Right lobe of liver (tissue), 6 donors: Measurements from ENCODE around the gene POMT2. TPM values are rescaled to one million over a fixed set of nuclear protein-coding genes. Genes with fewer than 3 reads are reported as not detected.

Experiments used
- ATAC-seq, 4 donors: fragments of 200-7000 bp; cut with Tn5 transposase; one replicate each; pipeline ENCODE4 v1.9.1; 2020; ENCODE audit warnings: mild to moderate bottlenecking in 4 of 4, moderate library complexity in 4 of 4
- DNase-seq, 3 donors: peaks; one replicate each; pipeline ENCODE4 v3.0.0-alpha.2; 2020
- H3K27ac ChIP-seq, 3 donors: fragments of 200-600 bp; one replicate each; pipeline ENCODE4 v1.8.0; 2022
- H3K27me3 ChIP-seq, 2 donors: fragments of 200-600 bp; one replicate each; pipeline ENCODE4 v1.8.0; 2022
- H3K36me3 ChIP-seq, 4 donors: fragments of 200-600 bp; sonication (generic) in 1 of 4; one replicate each; pipeline versions ENCODE4 v1.5.1 to v1.8.0; 2017 to 2022; ENCODE audit warnings: control low read depth in 1 of 4
- H3K4me1 ChIP-seq, 4 donors: fragments of 200-600 bp; sonication (generic) in 1 of 4; one replicate each; pipeline versions ENCODE4 v1.5.1 to v1.8.0; 2017 to 2022; ENCODE audit warnings: control low read depth in 1 of 4
- H3K4me3 ChIP-seq, 3 donors: fragments of 200-600 bp; one replicate each; pipeline ENCODE4 v1.8.0; 2022
- H3K9me3 ChIP-seq, 4 donors: fragments of 200-600 bp; sonication (generic) in 1 of 4; one replicate each; pipeline versions ENCODE4 v1.5.1 to v1.8.0; 2017 to 2022; ENCODE audit warnings: control low read depth in 1 of 4
- CTCF ChIP-seq, 4 donors: fragments of 200-600 bp in 3 of 4; fragments of 450-650 bp in 1 of 4; IDR thresholded peaks; one replicate each; pipeline versions ENCODE4 v1.5.1 to v1.8.0; 2016 to 2022; ENCODE audit warnings: antibody characterized with exemption in 4 of 4, mild to moderate bottlenecking in 2 of 4
- POLR2A ChIP-seq: fragments of 450-650 bp; IDR thresholded peaks from one replicate; pipeline ENCODE4 v1.6.1; 2017; ENCODE audit warnings: antibody characterized with exemption, mild to moderate bottlenecking
- WGBS: methylation state at CpG from one replicate; pipeline ENCODE4 v1.1.6; 2018; ENCODE audit warnings: low coverage, low lambda C conversion rate; ENCODE audit not compliant: insufficient coverage; ENCODE audit errors: missing lambda C conversion rate; 5-methylcytosine and 5-hydroxymethylcytosine counted together
- intact Hi-C, 2 donors: fragments of 100-400 bp; cut with DNase I; formaldehyde crosslinking; loops; one replicate each; pipeline versions ENCODE4 v1.11.2 to v1.14.1; 2022
- total RNA-seq, 6 experiments: library from RNA; depleted of rRNA in 2 of 6; stranded (reverse); fragments of >200 nt in 2 of 6; fragmentation: NEBNext Ultra II Directional in 3 of 6; extraction: Animal tissue kit (Norgen Biotek cat#: 25700) in 3 of 6; gene quantifications; one replicate each; pipeline versions ENCODE4 v1.1.0 to v1.2.4, GENCODE V29; 2016 to 2023
- donor health status: DM: no; HTN: yes; CAD: no.
- donor health status: DM: no; HTN: no; CAD: no.
- donor health status: DM: no; HTN: no; CAD: no.
- donor health status: DM: no; HTN: yes; CAD: no.
- donor health status: DM: no; HTN: yes; CAD: no.

The POMT2 gene
- total RNA-seq, 6 experiments from 2014 or later: 5.5 to 15.9 (median 12.9) TPM

- TF ChIP-seq CTCF (IDR thresholded peaks at IDR 0.05) (no peak), POLR2A (no peak)
- Histone ChIP-seq H3K4me1 (peaks cover 0 to 24% (median 11%) of the 10 kb centered on the region in 4 donors), H3K9me3 (no peaks in the 10 kb centered on the region), H3K27me3 (no peaks in the 10 kb centered on the region), H3K36me3 (no peaks in the 10 kb centered on the region), H3K27ac (peak overlapping the region in 2 of 3 donors; percentile 77 to 82), H3K4me3 (peak overlapping the region in 2 of 3 donors; percentile 38 to 54)
- DNase-seq (peak in 1 of 3 donors; percentile 72), ATAC-seq (peak in 2 of 4 donors; percentile 3 to 34)
- intact Hi-C loops: no loop called here
- 54% methylated on average over 6 of the region's 11 CpGs for WGBS
These were observed 4.4 kb upstream of the POMT2 start for GRCh38 chr14:77324816-77325745.

GRCh38 chr14:77324289-77324688, 3.6 kb upstream of the POMT2 start:
- no peak for TF ChIP-seq POLR2A
- no peak for TF ChIP-seq CTCF (IDR thresholded peaks at IDR 0.05)
- Histone ChIP-seq H3K27ac (peak overlapping the region in 2 of 3 donors; percentile 77 to 82), H3K9me3 (no peaks in the 10 kb centered on the region), H3K36me3 (no peaks in the 10 kb centered on the region), H3K27me3 (no peaks in the 10 kb centered on the region), H3K4me1 (peaks cover 0 to 31% (median 15%) of the 10 kb centered on the region in 4 donors), H3K4me3 (peak overlapping the region in 2 of 3 donors; percentile 38 to 54)
- peak in 2 of 3 donors; percentile 83 to 93 for DNase-seq
- WGBS: 25% methylated on average over 2 of the region's 3 CpGs
- peak in 3 of 4 donors; percentile 6 to 51 (median 25) for ATAC-seq
- intact Hi-C loops: no loop called here

- Histone ChIP-seq H3K27ac (peak overlapping the region in 2 of 3 donors; percentile 77 to 82), H3K4me3 (peak overlapping the region in 1 of 3 donors; percentile 54), H3K27me3 (no peaks in the 10 kb centered on the region), H3K36me3 (no peaks in the 10 kb centered on the region), H3K4me1 (peaks cover 0 to 31% (median 15%) of the 10 kb centered on the region in 4 donors), H3K9me3 (no peaks in the 10 kb centered on the region)
- 66% methylated on average over 4 of the region's 4 CpGs for WGBS
- ATAC-seq (no peak), DNase-seq (no peak)
- TF ChIP-seq POLR2A (no peak), CTCF (IDR thresholded peaks at IDR 0.05) (no peak)
- intact Hi-C loops: no loop called here
These were observed 2.9 kb upstream of the POMT2 start for GRCh38 chr14:77323571-77323970.

GRCh38 chr14:77322951-77323350, 2.3 kb upstream of the POMT2 start:
- H3K4me3 ChIP-seq: no peak overlapping the region
- H3K4me1 ChIP-seq: peaks cover 0 to 36% (median 15%) of the 10 kb centered on the region in 4 donors
- intact Hi-C loops: no loop called here
- no peaks in the 10 kb centered on the region for H3K27me3 ChIP-seq
- H3K27ac ChIP-seq: peak overlapping the region in 1 of 3 donors; percentile 92
- H3K36me3 ChIP-seq: no peaks in the 10 kb centered on the region
- H3K9me3 ChIP-seq: no peaks in the 10 kb centered on the region
- WGBS: 92% methylated on average over 4 of the region's 5 CpGs
- ATAC-seq (no peak), DNase-seq (no peak)
- TF ChIP-seq POLR2A: no peak
- no peak for TF ChIP-seq CTCF (IDR thresholded peaks at IDR 0.05)
